GM11168 (cell line): ENCODE data around the gene FGB.

ENCODE experiments used
- in situ Hi-C: fragments of 300-500 bp; cut with MboI; formaldehyde crosslinking; loops from one replicate; pipeline ENCODE4 v1.12.0; 2022; ENCODE audit warnings: low sequenced_read_pairs; ENCODE audit not compliant: unreplicated experiment

Gene FGB

GRCh38 chr4:154562697-154563254 is at the start of gene FGB:
Gene FGB, plus strand, starts transcription at chr4:154563011. Its CDS starts 8 bp downstream, at chr4:154563019.
- in situ Hi-C loops = no loop called here

GRCh38 chr4:154516318-154517029 is 46.3 kb upstream of the FGB start:
- in situ Hi-C loops = no loop called here

GRCh38 chr4:154517591-154517990 is 45.2 kb upstream of the FGB start:
- in situ Hi-C loops = no loop called here

GRCh38 chr4:154519214-154519613 is 43.6 kb upstream of the FGB start:
- in situ Hi-C loops = no loop called here

GRCh38 chr4:154521607-154522006 is 41.2 kb upstream of the FGB start:
- in situ Hi-C loops = no loop called here

- in situ Hi-C loops = no loop called here
Measured at GRCh38 chr4:154526151-154526550, 36.7 kb upstream of the FGB start.

- in situ Hi-C loops = no loop called here
Measured at GRCh38 chr4:154527308-154527707, 35.5 kb upstream of the FGB start.

GRCh38 chr4:154528869-154529268 is 33.9 kb upstream of the FGB start:
- in situ Hi-C loops = no loop called here

- in situ Hi-C loops = no loop called here
Measured at GRCh38 chr4:154529728-154530519, 32.9 kb upstream of the FGB start.

GRCh38 chr4:154534296-154534695 is 28.5 kb upstream of the FGB start:
- in situ Hi-C loops = no loop called here

GRCh38 chr4:154542271-154542879 is 20.4 kb upstream of the FGB start:
- in situ Hi-C loops = no loop called here

- in situ Hi-C loops = no loop called here
Measured at GRCh38 chr4:154545689-154546088, 17.1 kb upstream of the FGB start.

GRCh38 chr4:154549894-154550790 is 12.7 kb upstream of the FGB start, which contains the start of gene PLRG1:
Gene PLRG1, minus strand, starts transcription at chr4:154550400. Its CDS starts 92 bp downstream, at chr4:154550308.
- in situ Hi-C loops = loop anchor here (5.0 kb wide), 1 partner anchor 67 kb away; no protein-coding TSS in a partner anchor

- in situ Hi-C loops = loop anchor here (5.0 kb wide), 1 partner anchor 65 kb away; no protein-coding TSS in a partner anchor
Measured at GRCh38 chr4:154551872-154552686, 10.7 kb upstream of the FGB start.

GRCh38 chr4:154559141-154559493 is 3.7 kb upstream of the FGB start:
- in situ Hi-C loops = no loop called here

- in situ Hi-C loops = no loop called here
Measured at GRCh38 chr4:154559494-154560418, 3.1 kb upstream of the FGB start.

GRCh38 chr4:154560419-154560801 is 2.4 kb upstream of the FGB start:
- in situ Hi-C loops = no loop called here

GRCh38 chr4:154560824-154561231 is 2.0 kb upstream of the FGB start:
- in situ Hi-C loops = no loop called here
